GM21576 (cell line): ENCODE data around the gene ARHGAP22.

Source experiments
- ATAC-seq: cut with Tn5 transposase; IDR thresholded peaks from one replicate; pipeline ENCODE4 v1.9.1; 2021; ENCODE audit warnings: mild to moderate bottlenecking, moderate library complexity; ENCODE audit not compliant: unreplicated experiment

ARHGAP22 gene

GRCh38 chr10:48634198-48634983 is 29.5 kb upstream of the ARHGAP22 start:
- peak; percentile 91 for ATAC-seq

- peak; percentile 27 for ATAC-seq
These were observed 28.7 kb upstream of the ARHGAP22 start for GRCh38 chr10:48633381-48634197.

- ATAC-seq: no peak
These were observed 27.3 kb upstream of the ARHGAP22 start for GRCh38 chr10:48632166-48632565.

- ATAC-seq: no peak
These were observed 23.2 kb upstream of the ARHGAP22 start for GRCh38 chr10:48627984-48628609.

GRCh38 chr10:48626986-48627731 is 22.3 kb upstream of the ARHGAP22 start:
- ATAC-seq: no peak

GRCh38 chr10:48626447-48626846 is 21.6 kb upstream of the ARHGAP22 start:
- ATAC-seq: no peak

- ATAC-seq: no peak
These were observed 20.9 kb upstream of the ARHGAP22 start for GRCh38 chr10:48625826-48626134.

- ATAC-seq: no peak
These were observed 18.8 kb upstream of the ARHGAP22 start for GRCh38 chr10:48623607-48624132.

- ATAC-seq: no peak
These were observed 18.1 kb upstream of the ARHGAP22 start for GRCh38 chr10:48623009-48623408.

- no peak for ATAC-seq
These were observed 15.8 kb upstream of the ARHGAP22 start for GRCh38 chr10:48620719-48621118.

GRCh38 chr10:48616436-48616835 is 11.6 kb upstream of the ARHGAP22 start:
- no peak for ATAC-seq

- ATAC-seq: peak; percentile 80
These were observed 9.9 kb upstream of the ARHGAP22 start for GRCh38 chr10:48614481-48615390.

GRCh38 chr10:48613016-48613415 is 8.1 kb upstream of the ARHGAP22 start:
- no peak for ATAC-seq

GRCh38 chr10:48612236-48612943 is 7.5 kb upstream of the ARHGAP22 start:
- ATAC-seq: no peak

GRCh38 chr10:48611133-48611532 is 6.3 kb upstream of the ARHGAP22 start:
- no peak for ATAC-seq

GRCh38 chr10:48610585-48611093 is 5.8 kb upstream of the ARHGAP22 start:
- ATAC-seq: no peak

GRCh38 chr10:48609899-48610584 is 5.2 kb upstream of the ARHGAP22 start:
- no peak for ATAC-seq

GRCh38 chr10:48609441-48609840 is 4.6 kb upstream of the ARHGAP22 start:
- ATAC-seq: no peak
